ENCODE data around the gene OSBPL8. TPM values are rescaled to one million over a fixed set of nuclear protein-coding genes. Genes with fewer than 3 reads are reported as not detected.

The OSBPL8 gene
- total and polyA plus RNA-seq, 2 experiments from 2014 or later = 78.0 to 124 TPM

DNA sequence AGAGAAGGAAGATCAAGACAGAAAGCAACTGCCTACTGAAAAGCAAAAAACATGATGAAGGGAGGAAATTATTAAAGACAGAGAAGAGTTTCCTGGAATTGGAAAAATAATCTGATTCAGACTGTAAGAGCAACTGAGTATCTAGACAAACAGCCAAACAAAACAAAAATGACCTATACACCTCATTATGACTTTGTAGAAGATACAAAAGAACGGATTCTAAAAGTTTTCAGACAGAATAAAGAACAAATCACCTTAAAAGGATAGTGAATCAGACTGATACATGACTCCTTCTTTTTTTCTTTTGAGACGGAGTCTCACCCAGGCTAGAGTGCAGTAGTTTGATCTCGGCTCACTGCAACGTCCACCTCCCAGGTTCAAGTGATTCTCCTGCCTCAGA lies 10.4 kb downstream of the OSBPL8 start:
- Histone ChIP-seq H3K27me3 (ENCODE audit: insufficient read depth) (no peaks in the 10 kb centered on the region), H3F3A (replicated peaks; ENCODE audit: low read depth) (no peaks in the 10 kb centered on the region), H3K4me2 (no peak overlapping the region), H2AFZ (no peak overlapping the region), H3K4me1 (ENCODE audit: insufficient read depth) (peaks cover 62% of the 10 kb centered on the region), H4K20me1 (replicated peaks; ENCODE audit: insufficient read depth) (no peaks in the 10 kb centered on the region), H3K9me2 (ENCODE audit: insufficient read depth) (no peaks in the 10 kb centered on the region), H3K4me3 (no peak overlapping the region), H3K79me2 (replicated peaks; ENCODE audit: insufficient read depth) (peaks cover 98% of the 10 kb centered on the region), H3K27ac (ENCODE audit: low read depth) (peak overlapping the region; percentile 39; the same call in 1 of the 2 replicates), H3K36me3 (ENCODE audit: insufficient read depth) (no peaks in the 10 kb centered on the region)
- TF ChIP-seq NANOG (IDR thresholded peaks at IDR 0.05; ENCODE audit: borderline replicate concordance) (no peak), CREB1 (CRISPR knock-in tag; IDR thresholded peaks at IDR 0.05; ENCODE audit: low read depth) (no peak), CTCF (conservative IDR thresholded peaks at IDR 0.05; ENCODE audit: low read depth in 2 of 2) (no peak), EZH2phosphoT487 (IDR thresholded peaks at IDR 0.05; ENCODE audit: unreplicated experiment) (no peak), JUNB (IDR thresholded peaks at IDR 0.05; ENCODE audit: unreplicated experiment) (no peak), ZNF114 (CRISPR knock-in tag; IDR thresholded peaks at IDR 0.05) (no peak), POLR2AphosphoS5 (IDR thresholded peaks at IDR 0.05; ENCODE audit: low read depth) (no peak), EZH2 (IDR thresholded peaks at IDR 0.05; ENCODE audit: low read depth, unreplicated experiment) (no peak), STAT1 (IDR thresholded peaks at IDR 0.05; ENCODE audit: unreplicated experiment) (no peak), ZNF331 (CRISPR knock-in tag; IDR thresholded peaks at IDR 0.05; ENCODE audit: low read depth) (no peak)
- TF ChIP-seq, protein P1, sequence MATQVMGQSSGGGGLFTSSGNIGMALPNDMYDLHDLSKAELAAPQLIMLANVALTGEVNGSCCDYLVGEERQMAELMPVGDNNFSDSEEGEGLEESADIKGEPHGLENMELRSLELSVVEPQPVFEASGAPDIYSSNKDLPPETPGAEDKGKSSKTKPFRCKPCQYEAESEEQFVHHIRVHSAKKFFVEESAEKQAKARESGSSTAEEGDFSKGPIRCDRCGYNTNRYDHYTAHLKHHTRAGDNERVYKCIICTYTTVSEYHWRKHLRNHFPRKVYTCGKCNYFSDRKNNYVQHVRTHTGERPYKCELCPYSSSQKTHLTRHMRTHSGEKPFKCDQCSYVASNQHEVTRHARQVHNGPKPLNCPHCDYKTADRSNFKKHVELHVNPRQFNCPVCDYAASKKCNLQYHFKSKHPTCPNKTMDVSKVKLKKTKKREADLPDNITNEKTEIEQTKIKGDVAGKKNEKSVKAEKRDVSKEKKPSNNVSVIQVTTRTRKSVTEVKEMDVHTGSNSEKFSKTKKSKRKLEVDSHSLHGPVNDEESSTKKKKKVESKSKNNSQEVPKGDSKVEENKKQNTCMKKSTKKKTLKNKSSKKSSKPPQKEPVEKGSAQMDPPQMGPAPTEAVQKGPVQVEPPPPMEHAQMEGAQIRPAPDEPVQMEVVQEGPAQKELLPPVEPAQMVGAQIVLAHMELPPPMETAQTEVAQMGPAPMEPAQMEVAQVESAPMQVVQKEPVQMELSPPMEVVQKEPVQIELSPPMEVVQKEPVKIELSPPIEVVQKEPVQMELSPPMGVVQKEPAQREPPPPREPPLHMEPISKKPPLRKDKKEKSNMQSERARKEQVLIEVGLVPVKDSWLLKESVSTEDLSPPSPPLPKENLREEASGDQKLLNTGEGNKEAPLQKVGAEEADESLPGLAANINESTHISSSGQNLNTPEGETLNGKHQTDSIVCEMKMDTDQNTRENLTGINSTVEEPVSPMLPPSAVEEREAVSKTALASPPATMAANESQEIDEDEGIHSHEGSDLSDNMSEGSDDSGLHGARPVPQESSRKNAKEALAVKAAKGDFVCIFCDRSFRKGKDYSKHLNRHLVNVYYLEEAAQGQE (IDR thresholded peaks at IDR 0.05; ENCODE audit: unreplicated experiment) = no peak
- TF ChIP-seq, protein P2, sequence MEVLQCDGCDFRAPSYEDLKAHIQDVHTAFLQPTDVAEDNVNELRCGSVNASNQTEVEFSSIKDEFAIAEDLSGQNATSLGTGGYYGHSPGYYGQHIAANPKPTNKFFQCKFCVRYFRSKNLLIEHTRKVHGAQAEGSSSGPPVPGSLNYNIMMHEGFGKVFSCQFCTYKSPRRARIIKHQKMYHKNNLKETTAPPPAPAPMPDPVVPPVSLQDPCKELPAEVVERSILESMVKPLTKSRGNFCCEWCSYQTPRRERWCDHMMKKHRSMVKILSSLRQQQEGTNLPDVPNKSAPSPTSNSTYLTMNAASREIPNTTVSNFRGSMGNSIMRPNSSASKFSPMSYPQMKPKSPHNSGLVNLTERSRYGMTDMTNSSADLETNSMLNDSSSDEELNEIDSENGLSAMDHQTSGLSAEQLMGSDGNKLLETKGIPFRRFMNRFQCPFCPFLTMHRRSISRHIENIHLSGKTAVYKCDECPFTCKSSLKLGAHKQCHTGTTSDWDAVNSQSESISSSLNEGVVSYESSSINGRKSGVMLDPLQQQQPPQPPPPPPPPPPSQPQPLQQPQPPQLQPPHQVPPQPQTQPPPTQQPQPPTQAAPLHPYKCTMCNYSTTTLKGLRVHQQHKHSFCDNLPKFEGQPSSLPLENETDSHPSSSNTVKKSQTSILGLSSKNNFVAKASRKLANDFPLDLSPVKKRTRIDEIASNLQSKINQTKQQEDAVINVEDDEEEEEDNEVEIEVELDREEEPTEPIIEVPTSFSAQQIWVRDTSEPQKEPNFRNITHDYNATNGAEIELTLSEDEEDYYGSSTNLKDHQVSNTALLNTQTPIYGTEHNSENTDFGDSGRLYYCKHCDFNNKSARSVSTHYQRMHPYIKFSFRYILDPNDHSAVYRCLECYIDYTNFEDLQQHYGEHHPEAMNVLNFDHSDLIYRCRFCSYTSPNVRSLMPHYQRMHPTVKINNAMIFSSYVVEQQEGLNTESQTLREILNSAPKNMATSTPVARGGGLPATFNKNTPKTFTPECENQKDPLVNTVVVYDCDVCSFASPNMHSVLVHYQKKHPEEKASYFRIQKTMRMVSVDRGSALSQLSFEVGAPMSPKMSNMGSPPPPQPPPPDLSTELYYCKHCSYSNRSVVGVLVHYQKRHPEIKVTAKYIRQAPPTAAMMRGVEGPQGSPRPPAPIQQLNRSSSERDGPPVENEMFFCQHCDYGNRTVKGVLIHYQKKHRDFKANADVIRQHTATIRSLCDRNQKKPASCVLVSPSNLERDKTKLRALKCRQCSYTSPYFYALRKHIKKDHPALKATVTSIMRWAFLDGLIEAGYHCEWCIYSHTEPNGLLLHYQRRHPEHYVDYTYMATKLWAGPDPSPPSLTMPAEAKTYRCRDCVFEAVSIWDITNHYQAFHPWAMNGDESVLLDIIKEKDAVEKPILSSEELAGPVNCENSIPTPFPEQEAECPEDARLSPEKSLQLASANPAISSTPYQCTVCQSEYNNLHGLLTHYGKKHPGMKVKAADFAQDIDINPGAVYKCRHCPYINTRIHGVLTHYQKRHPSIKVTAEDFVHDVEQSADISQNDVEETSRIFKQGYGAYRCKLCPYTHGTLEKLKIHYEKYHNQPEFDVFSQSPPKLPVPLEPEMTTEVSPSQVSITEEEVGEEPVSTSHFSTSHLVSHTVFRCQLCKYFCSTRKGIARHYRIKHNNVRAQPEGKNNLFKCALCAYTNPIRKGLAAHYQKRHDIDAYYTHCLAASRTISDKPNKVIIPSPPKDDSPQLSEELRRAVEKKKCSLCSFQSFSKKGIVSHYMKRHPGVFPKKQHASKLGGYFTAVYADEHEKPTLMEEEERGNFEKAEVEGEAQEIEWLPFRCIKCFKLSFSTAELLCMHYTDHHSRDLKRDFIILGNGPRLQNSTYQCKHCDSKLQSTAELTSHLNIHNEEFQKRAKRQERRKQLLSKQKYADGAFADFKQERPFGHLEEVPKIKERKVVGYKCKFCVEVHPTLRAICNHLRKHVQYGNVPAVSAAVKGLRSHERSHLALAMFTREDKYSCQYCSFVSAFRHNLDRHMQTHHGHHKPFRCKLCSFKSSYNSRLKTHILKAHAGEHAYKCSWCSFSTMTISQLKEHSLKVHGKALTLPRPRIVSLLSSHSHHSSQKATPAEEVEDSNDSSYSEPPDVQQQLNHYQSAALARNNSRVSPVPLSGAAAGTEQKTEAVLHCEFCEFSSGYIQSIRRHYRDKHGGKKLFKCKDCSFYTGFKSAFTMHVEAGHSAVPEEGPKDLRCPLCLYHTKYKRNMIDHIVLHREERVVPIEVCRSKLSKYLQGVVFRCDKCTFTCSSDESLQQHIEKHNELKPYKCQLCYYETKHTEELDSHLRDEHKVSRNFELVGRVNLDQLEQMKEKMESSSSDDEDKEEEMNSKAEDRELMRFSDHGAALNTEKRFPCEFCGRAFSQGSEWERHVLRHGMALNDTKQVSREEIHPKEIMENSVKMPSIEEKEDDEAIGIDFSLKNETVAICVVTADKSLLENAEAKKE (CRISPR knock-in tag; IDR thresholded peaks at IDR 0.05) = no peak
- TF ChIP-seq, protein P3, sequence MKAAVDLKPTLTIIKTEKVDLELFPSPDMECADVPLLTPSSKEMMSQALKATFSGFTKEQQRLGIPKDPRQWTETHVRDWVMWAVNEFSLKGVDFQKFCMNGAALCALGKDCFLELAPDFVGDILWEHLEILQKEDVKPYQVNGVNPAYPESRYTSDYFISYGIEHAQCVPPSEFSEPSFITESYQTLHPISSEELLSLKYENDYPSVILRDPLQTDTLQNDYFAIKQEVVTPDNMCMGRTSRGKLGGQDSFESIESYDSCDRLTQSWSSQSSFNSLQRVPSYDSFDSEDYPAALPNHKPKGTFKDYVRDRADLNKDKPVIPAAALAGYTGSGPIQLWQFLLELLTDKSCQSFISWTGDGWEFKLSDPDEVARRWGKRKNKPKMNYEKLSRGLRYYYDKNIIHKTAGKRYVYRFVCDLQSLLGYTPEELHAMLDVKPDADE (IDR thresholded peaks at IDR 0.05) = no peak
- peaks cover 75% of the 10 kb centered on the region for H3K4me1 Mint-ChIP-seq
- DNase-seq (ENCODE audit: low spot score) = no peak
- no peaks in the 10 kb centered on the region for H3K27me3 Mint-ChIP-seq (ENCODE audit: insufficient read depth, low read depth, poor library complexity)
- H3K4me3 Mint-ChIP-seq = no peak overlapping the region
- no peaks in the 10 kb centered on the region for H3K36me3 Mint-ChIP-seq (ENCODE audit: low read depth)
- H3K27ac Mint-ChIP-seq = peak overlapping the region; percentile 71
- H3K9me3 Mint-ChIP-seq = no peaks in the 10 kb centered on the region
- ATAC-seq = no peak

All from GM23338 (cell line).